ENCODE results near the gene GPRC5A.

DNA sequence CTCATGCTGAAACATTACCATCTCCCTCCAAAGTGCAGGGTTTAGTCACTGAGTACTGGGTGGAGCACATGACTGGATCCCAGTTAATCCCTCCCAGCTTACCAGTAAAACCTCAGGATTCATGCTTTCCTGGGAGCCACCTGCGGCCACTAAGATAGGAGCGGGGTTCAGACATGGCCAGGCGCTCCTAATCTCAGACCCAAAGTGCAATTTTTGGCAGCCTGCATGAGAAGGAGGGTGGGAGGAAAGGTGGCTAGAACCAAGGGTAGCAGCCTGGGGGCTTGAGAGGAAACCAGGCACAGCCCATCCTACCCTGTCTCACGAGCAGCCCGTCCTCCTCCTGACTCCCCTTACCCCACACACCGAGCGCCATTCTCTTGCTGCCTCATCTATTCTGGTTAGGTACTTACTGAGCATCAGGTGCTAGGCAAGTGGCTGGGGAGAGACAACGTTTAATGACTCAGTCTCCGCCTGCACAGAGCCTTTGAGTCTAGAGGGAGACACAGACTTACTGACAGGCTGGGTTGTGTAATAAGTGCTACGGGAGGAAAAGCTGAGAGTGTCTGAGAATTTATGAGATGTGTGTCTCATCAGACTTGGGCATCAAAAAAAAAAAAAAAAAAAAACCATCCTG is 9.9 kb downstream of the GPRC5A start:
- no peak for TF ChIP-seq CTCF (conservative IDR thresholded peaks at IDR 0.05; ENCODE audit: low read depth in 2 of 2)
- no peak for TF ChIP-seq EZH2 (IDR thresholded peaks at IDR 0.05; ENCODE audit: low read depth, unreplicated experiment)
- no peak for TF ChIP-seq ETS1 (IDR thresholded peaks at IDR 0.05)
- TF ChIP-seq, protein P1, sequence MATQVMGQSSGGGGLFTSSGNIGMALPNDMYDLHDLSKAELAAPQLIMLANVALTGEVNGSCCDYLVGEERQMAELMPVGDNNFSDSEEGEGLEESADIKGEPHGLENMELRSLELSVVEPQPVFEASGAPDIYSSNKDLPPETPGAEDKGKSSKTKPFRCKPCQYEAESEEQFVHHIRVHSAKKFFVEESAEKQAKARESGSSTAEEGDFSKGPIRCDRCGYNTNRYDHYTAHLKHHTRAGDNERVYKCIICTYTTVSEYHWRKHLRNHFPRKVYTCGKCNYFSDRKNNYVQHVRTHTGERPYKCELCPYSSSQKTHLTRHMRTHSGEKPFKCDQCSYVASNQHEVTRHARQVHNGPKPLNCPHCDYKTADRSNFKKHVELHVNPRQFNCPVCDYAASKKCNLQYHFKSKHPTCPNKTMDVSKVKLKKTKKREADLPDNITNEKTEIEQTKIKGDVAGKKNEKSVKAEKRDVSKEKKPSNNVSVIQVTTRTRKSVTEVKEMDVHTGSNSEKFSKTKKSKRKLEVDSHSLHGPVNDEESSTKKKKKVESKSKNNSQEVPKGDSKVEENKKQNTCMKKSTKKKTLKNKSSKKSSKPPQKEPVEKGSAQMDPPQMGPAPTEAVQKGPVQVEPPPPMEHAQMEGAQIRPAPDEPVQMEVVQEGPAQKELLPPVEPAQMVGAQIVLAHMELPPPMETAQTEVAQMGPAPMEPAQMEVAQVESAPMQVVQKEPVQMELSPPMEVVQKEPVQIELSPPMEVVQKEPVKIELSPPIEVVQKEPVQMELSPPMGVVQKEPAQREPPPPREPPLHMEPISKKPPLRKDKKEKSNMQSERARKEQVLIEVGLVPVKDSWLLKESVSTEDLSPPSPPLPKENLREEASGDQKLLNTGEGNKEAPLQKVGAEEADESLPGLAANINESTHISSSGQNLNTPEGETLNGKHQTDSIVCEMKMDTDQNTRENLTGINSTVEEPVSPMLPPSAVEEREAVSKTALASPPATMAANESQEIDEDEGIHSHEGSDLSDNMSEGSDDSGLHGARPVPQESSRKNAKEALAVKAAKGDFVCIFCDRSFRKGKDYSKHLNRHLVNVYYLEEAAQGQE (IDR thresholded peaks at IDR 0.05; ENCODE audit: unreplicated experiment) = no peak
- TF ChIP-seq ZNF114 (CRISPR knock-in tag; IDR thresholded peaks at IDR 0.05) = no peak
- no peak for TF ChIP-seq STAT1 (IDR thresholded peaks at IDR 0.05; ENCODE audit: unreplicated experiment)
- no peak for TF ChIP-seq JUNB (IDR thresholded peaks at IDR 0.05; ENCODE audit: unreplicated experiment)
- TF ChIP-seq POLR2AphosphoS5 (IDR thresholded peaks at IDR 0.05; ENCODE audit: low read depth) = no peak
- no peak for TF ChIP-seq EZH2phosphoT487 (IDR thresholded peaks at IDR 0.05; ENCODE audit: unreplicated experiment)
- no peak for TF ChIP-seq CREB1 (CRISPR knock-in tag; IDR thresholded peaks at IDR 0.05; ENCODE audit: low read depth)
- TF ChIP-seq, protein P2, sequence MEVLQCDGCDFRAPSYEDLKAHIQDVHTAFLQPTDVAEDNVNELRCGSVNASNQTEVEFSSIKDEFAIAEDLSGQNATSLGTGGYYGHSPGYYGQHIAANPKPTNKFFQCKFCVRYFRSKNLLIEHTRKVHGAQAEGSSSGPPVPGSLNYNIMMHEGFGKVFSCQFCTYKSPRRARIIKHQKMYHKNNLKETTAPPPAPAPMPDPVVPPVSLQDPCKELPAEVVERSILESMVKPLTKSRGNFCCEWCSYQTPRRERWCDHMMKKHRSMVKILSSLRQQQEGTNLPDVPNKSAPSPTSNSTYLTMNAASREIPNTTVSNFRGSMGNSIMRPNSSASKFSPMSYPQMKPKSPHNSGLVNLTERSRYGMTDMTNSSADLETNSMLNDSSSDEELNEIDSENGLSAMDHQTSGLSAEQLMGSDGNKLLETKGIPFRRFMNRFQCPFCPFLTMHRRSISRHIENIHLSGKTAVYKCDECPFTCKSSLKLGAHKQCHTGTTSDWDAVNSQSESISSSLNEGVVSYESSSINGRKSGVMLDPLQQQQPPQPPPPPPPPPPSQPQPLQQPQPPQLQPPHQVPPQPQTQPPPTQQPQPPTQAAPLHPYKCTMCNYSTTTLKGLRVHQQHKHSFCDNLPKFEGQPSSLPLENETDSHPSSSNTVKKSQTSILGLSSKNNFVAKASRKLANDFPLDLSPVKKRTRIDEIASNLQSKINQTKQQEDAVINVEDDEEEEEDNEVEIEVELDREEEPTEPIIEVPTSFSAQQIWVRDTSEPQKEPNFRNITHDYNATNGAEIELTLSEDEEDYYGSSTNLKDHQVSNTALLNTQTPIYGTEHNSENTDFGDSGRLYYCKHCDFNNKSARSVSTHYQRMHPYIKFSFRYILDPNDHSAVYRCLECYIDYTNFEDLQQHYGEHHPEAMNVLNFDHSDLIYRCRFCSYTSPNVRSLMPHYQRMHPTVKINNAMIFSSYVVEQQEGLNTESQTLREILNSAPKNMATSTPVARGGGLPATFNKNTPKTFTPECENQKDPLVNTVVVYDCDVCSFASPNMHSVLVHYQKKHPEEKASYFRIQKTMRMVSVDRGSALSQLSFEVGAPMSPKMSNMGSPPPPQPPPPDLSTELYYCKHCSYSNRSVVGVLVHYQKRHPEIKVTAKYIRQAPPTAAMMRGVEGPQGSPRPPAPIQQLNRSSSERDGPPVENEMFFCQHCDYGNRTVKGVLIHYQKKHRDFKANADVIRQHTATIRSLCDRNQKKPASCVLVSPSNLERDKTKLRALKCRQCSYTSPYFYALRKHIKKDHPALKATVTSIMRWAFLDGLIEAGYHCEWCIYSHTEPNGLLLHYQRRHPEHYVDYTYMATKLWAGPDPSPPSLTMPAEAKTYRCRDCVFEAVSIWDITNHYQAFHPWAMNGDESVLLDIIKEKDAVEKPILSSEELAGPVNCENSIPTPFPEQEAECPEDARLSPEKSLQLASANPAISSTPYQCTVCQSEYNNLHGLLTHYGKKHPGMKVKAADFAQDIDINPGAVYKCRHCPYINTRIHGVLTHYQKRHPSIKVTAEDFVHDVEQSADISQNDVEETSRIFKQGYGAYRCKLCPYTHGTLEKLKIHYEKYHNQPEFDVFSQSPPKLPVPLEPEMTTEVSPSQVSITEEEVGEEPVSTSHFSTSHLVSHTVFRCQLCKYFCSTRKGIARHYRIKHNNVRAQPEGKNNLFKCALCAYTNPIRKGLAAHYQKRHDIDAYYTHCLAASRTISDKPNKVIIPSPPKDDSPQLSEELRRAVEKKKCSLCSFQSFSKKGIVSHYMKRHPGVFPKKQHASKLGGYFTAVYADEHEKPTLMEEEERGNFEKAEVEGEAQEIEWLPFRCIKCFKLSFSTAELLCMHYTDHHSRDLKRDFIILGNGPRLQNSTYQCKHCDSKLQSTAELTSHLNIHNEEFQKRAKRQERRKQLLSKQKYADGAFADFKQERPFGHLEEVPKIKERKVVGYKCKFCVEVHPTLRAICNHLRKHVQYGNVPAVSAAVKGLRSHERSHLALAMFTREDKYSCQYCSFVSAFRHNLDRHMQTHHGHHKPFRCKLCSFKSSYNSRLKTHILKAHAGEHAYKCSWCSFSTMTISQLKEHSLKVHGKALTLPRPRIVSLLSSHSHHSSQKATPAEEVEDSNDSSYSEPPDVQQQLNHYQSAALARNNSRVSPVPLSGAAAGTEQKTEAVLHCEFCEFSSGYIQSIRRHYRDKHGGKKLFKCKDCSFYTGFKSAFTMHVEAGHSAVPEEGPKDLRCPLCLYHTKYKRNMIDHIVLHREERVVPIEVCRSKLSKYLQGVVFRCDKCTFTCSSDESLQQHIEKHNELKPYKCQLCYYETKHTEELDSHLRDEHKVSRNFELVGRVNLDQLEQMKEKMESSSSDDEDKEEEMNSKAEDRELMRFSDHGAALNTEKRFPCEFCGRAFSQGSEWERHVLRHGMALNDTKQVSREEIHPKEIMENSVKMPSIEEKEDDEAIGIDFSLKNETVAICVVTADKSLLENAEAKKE (CRISPR knock-in tag; IDR thresholded peaks at IDR 0.05) = no peak

All from GM23338 (cell line).